GM18909 (cell line): ENCODE data around the gene BCCIP.

Experiments used
- ATAC-seq: cut with Tn5 transposase; IDR thresholded peaks from one replicate; pipeline ENCODE4 v1.9.1; 2021; ENCODE audit warnings: mild to moderate bottlenecking; ENCODE audit not compliant: unreplicated experiment, poor library complexity

BCCIP gene

DNA sequence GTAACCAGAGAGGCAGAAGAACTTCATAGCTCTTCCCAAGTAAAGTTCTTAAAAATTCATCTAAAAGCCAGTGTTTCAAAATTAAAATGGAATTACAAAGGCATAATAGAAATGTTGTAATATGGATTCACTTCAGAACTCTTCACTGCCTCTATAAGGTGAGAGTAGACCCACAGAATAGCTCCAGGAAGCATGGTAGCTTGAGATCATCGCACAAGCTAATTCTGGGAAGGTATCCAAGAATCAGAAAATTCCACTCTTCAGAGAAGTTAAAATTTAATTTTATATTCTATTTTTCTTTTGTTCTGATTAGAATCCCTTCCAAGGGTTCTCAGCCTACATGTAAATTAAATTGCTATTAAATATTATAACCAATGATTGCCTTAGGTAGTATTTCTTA lies 59.2 kb downstream of the BCCIP start:
- ATAC-seq: no peak

DNA sequence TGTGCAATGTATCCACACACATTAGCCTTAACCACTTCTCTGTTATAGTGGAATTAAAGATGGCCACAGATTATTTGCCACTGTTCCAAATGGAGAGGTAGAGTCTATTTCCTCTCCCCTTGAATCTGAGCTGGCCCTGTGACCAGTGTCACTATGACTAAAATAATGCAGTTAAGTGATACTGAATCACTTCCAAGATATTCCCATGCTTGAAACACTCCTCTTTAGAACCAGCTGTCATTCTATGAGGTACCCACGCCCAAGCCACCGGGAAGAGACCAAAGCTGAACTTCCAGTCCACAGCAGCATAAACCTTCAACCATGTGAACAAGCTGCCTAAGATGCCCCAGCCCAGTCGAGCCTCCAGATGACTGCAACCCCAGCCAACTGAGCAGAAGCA lies 59.9 kb downstream of the BCCIP start:
- no peak for ATAC-seq
